Stimulated activated CD8-positive, alpha-beta memory T cell treated with anti-CD3 and anti-CD28 coated beads, Interleukin-2, amount 100 ng/mL, for 1 hour (primary cell): Measurements from ENCODE around the gene ERCC5.

Source experiments
- DNase-seq, 2 donors: peaks; one replicate each; pipeline ENCODE4 v3.0.0-alpha.2; 2020; ENCODE audit warnings: low read depth in 2 of 2

Gene ERCC5

DNA sequence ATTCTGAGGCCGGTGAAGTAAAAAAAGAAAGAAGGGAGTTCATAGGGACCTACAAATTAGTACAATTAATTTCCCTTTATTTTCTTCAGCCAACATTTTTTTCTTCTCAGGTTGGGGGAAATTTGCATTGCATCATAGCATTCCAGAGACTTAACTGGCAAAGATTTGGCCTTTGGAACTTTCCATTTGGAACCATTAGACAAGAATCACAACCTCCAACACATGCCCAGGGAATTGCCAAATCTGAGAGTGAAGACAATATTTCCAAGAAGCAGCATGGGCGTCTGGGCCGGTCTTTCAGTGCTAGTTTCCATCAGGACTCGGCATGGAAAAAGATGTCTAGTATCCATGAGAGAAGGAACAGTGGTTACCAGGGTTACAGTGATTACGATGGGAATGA lies 6.4 kb upstream of the ERCC5 start:
- no peak for DNase-seq

DNA sequence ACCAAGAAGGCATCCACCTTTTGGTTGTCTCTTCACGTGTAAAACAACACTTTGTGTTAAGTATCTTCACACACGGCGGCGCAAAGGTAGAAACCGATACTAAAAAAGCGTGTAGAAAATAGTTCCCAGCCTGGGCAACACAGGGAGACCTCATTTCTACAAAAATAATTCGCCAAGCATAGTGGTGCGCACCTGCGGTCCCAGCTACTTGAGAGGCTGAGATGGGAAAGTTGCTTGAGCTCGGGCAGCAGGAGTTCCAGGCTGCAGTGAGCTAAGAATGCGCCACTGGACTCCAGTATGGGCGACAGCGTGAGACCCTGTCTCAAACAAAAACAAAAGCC lies 573 bp upstream of the ERCC5 start:
- no peak for DNase-seq

DNA sequence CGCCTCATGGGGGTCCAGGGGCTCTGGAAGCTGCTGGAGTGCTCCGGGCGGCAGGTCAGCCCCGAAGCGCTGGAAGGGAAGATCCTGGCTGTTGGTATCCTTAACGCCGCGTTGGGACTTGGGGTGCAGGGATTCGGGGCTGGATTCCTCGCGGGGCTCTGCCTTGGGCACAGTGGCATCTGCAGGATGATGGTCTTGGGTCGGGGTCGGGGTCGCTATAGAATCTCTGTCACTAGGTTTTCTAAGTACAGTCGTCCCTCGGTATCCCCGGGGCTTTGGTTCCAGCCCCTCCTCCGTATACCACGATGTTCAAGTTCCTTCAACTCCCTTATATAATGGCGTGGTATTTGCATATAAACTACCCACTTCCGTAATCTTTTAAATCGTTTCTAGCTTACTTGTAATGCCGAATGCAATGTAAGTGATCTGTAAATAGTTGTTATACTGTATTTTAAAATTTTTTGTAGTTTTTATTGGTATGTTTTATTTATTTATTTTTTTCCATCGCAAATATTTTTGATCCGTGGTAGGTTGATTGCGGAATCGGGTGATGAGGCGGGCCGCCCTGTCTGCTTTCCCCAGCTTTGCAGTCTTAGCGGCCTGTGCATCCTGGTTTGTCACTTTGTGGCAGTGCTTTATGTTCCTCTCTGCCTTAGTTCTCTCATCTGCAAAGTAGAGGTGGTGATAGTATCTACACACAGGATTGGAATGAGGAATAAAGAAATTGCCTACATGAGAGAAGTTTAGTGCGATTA lies 606 bp downstream of the ERCC5 start:
- no peak for DNase-seq

DNA sequence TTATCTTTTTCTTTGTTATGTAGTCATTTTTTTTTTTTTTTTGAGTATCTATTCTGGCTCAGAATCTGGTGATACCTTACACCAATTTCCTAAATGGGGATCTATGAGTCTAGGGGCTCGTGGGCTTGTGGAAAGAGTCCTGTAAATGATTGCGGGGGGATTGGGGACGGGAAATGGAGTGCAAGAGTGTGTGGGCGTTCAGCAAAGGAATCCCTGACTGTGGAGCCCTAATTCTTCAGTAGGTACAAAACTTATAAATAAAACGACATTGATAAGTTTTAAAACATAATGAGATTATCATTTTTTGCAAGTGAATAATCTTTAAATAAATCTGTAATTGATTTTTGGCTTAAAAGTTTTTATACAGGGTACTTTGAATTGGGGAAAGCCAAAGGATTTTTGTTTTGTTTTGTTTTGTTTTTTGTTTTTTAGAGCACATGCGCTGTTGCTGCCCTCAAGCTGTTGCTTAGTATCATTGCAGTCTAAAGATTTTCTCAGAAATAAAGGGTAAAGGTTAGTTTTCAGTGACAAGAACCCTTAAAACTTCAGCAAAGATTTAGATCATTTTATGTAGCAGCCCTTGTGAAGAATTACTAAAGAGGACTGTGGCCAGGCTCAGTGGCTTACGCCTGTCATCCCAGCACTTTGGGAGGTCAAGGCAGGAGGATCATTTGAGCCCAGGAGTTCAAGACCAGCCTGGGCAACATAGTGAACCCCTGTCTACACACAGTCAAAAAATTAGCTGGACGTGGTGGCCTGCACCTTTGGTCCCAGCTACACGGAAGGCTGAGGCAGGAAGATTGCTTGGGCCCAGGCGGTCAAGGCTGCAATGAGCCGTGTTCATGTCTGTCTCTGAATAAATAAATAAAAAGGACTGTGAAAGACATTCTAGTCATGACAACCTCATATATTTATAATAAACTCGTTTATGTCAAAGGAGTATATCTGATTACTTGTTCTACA lies 1.7 kb downstream of the ERCC5 start:
- no peak for DNase-seq

DNA sequence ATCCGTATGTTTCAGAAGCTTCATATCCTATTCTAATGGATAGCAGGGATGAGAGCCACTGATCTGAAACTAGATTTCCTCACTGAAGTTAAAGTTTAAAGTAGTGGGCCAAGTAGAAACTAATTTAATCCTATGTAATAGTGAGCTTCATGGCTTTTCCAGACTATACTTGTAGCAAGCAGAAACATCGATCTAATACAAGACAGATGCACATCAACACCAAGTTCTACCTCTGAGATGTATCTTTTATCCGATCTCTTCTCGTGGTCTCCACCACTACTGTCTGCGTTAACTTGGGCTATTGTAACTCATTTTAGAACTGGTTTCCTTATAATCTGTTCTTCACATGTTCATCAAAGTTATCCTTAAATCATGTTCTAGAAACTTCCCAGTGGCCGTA lies 3.1 kb downstream of the ERCC5 start:
- no peak for DNase-seq

DNA sequence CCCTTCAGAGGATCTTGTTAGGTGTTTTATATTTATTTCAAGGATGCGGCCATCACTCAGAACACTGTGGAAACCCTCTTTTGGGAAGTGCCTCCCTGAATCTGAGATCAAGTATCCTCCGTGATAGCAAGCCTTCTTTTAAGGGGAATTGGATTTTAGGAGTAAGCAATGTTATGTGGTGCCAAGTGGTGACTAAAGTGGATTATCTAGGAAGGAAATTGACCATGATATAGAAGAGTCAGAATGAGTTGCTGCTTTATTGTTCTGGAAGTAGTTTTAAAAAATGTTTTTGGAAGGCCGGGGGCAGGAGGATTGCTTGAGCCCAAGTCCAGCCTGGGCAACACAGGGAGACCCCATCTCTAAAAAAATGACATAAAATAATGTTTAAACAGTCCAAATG lies 6.7 kb downstream of the ERCC5 start:
- no peak for DNase-seq

DNA sequence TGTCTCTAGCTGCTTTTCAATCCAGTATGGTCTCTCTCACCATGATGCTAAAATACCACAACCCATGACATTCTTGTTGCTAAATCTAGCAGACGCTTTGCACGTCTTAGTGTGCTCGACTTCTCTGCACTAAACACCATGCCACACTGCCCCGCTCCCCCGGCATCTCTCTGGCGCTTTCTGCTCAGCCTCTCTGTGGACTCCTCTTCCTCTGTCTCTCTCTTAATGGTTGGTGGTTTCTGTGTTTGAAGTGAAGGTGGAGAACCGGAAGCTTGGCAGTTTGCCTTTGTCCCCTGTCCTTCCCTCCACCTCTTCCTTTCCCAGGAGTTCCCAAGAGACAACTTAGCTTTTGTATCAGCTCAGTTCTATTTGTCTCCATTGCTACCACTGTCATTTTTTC lies 8.8 kb downstream of the ERCC5 start:
- no peak for DNase-seq

DNA sequence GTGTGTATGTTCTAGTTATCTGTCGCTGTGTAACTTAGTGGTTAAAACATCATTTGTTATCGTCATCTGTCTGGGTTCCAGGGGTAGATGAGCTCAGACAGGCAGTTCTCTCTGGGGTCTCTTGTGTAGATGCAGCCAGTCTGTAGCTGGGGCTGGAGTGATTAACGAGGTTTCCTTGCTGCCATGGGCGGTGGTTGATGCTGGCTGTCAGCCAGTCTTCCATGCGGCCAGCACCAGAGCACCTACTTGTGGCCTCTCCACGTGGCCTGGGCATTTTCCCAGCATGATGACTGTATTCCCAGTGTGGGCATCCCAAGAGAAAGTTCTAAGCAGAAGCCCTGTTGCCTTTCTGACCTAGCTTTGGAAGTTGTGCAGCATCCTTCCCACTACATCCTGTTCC lies 10.7 kb downstream of the ERCC5 start:
- DNase-seq = no peak

DNA sequence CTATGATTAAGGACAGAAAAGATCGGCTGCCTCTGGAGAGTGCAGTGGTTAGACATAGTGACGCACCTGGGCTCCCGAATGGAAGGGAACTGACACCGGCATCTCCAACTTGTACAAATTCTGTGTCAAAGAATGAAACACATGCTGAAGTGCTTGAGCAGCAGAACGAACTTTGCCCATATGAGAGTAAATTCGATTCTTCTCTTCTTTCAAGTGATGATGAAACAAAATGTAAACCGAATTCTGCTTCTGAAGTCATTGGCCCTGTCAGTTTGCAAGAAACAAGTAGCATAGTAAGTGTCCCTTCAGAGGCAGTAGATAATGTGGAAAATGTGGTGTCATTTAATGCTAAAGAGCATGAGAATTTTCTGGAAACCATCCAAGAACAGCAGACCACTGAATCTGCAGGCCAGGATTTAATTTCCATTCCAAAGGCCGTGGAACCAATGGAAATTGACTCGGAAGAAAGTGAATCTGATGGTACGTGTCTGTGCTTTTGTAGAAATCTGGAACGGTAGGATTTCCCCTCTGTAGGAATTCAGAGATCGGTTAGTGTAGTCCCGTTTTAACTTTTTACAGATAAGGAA lies 16.9 kb downstream of the ERCC5 start:
- DNase-seq = no peak

DNA sequence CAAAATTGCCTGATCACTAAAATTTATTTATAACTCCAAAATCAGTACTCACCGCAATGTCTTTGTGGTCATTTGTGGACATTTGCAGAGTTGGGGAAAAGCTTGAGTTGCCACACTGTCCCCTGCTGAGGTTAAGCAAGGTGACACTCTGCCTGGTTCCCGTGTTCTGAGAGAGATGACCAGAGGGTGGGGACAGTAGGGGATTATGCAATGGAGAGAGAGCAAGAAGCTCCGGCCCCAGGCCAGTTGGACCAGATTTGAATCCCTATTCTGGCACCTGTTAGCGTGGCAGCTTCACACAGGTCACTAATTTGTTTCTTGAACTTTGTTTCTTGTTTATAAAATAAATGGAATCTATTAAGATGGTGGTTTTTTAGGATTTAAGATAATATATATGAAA lies 17.8 kb downstream of the ERCC5 start:
- no peak for DNase-seq

DNA sequence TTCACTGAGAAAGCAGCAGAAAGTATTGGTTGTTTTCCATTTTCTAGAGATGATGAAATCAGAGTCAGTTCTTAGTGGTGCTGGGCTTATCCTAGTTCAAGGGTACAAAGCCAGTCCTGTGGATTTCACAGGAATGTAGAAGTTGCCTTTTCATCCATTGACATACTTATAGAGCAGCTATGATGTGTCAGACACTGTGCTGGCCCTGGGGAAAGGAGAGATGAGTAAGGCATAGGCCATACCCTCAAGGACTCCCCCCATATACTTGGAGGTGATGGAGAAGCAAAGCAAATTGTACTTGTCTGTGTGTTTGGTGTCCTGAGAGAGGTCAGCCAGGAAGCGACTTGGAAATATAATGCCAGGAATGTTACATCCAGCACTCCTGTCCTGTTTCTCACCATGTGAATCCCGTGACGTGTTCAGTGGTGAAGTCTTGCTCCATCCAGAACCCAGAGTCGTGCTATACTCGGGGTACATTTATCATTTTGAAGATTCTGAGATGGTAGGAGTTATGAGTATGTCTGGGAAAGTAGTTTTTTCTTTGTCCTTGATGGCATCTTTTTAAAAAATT lies 22.6 kb downstream of the ERCC5 start:
- no peak for DNase-seq

DNA sequence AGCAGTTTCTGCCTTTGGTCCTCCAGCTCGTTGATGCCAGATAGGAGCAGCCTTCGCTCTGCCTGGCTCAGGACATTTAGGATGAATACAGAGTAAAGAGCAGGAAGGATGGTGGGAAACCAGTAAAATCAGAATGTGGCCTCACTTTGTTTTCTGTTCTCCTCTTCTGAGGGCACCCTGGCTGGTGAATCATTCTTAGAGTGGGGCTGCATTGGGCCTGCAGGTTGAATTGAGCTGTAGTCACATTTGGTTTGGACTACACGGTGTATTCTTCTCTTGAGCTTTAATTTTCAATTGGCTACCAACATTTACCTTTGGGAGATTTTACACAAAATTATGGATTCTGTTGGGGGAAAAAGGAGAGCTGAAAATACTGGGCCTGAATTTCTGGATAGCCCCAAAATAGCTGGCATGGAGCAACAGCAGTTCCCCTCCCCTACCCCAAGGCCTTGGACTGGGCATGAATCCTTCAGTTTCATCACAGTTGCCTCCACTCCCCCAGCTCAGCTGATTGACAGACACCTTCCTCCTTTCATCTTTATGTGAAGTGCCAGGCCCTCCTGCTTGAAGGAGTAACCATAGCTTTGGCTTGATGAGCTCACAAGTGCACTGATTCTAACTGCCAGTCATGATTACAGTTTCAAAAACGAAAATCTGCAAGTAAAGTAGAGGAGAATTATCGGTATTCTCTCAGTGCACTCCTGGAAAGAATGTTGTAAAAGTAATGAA lies 24.3 kb downstream of the ERCC5 start:
- no peak for DNase-seq

DNA sequence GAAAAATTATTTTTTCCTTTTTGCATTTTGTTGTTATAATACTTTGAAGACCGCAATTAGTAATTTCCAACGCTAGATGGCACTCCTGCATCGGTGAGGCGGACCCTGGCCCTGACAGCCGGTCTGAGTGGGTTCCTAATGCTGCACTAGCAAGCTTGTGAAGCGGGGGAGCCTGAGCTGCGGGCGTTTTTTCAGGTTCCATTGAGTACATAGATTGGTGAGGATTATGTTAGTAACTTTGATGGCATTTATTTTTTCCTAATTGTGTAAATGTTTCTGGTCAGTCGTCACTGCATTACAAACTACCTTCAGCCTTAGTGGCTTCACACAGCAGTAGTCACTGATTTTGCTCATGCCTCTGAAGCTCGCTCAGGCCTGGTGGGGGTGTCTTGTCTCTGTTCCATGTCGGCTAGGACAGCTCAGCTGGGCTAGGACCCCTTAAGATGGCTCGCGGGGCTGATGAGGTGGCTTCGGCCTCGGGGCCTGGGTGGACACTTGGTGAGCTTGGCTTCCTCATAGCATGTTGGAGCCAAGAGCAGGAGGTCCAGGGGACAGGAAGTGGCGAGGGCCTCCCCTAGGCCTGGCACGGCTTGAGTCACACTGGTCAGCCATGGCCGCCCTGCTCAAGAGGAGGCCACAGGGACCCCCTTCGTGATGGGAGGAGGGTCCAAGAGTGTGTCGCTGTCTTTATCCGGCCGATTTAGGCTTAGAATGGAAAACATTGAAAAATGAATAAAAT lies 25.0 kb downstream of the ERCC5 start:
- peak in 1 of 2 donors; percentile 19 for DNase-seq

DNA sequence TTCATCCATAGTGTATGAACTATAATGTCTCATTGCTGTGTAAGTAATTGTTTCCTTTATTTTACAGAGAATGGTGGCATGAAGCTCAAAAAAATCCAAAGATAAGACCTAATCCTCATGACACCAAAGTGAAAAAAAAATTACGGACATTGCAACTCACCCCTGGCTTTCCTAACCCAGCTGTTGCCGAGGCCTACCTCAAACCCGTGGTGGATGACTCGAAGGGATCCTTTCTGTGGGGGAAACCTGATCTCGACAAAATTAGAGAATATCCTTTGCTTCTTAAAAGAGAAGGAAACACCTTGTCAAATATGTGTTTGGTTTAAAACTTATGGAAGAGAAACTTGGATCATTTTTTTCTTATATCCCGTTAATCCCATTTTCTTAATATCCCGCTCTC lies 26.3 kb downstream of the ERCC5 start:
- DNase-seq = no peak

DNA sequence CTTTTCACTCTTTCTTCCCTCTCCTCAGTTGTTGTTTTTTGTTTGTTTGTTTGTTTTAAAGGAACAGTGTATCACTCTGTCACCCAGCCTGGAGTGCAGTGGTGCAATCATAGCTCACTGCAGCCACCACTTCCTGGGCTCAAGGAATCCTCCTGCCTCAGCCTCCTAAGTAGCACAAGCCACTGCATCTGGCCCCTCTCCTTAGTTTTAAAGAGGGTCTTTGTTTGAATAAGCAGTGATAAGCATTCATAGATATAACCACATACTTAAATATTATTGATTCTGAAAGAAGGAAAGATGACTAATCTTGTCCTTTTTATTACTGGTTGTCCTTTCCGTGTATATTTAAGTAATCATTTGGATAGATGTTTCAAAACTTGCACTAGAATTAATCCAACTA lies 26.7 kb downstream of the ERCC5 start:
- DNase-seq = no peak

DNA sequence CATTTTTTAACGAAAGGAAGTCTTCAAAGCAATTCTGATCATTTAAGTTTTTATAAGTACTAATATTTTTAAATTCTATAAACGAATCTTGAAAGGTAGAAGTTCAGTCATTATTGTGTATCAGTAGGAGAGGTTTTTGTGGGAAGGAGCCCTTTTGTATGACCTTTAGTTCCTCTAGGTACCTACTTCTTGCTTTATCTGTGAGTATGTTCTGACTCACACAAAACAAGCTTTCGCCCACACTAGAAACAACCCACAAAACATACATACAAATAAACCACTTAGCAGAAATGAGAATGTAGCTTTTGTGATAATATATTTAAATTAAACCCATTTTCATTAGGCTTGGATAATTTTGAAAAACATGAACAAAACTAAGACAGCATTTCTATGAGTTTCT lies 27.8 kb downstream of the ERCC5 start:
- DNase-seq = no peak

DNA sequence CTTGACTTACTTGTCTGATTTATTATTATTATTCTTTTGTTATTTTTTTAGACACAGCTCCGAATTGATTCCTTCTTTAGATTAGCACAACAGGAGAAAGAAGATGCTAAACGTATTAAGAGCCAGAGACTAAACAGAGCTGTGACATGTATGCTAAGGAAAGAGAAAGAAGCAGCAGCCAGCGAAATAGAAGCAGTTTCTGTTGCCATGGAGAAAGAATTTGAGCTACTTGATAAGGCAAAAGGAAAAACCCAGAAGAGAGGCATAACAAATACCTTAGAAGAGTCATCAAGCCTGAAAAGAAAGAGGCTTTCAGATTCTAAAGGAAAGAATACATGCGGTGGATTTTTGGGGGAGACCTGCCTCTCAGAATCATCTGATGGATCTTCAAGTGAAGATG lies 29.4 kb downstream of the ERCC5 start:
- DNase-seq = no peak

DNA sequence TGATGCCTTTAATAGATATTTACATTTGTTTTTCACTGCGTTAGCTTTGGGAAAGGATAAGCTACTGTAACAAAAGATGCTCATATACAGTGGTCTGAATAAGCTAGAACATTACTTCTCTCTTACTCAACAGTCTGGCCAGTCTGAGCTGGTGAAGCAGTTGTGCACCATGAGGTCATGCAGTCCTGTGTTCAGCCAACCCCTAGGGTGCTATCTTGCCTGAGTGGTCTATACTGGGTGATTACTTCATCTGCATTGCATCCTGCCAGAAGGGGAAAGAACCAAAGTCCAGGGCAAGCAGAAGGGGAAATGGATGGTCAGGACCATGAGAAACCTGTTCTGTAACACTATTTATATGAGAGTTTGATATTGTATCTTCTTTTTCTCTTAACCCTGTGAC lies 31.5 kb downstream of the ERCC5 start:
- no peak for DNase-seq

DNA sequence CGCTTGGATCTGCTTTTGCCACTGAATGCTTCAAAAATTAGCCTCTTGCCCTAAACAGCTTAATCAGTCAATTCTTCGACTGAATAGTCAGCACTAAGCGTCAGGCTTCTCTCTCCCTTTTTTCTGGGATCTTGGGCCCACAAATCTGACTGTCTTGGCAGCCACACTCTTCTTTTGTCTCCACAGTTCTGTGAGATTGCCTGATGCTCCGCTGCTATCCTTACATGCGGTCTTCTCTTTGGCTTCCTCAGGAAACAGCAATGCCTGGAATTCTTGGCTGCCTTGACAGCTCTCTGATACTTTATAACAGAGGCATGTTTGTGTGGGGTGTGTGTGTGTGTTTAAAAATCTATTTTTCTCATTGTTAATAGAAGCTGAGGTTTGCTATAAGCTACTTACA lies 32.6 kb downstream of the ERCC5 start:
- no peak for DNase-seq

DNA sequence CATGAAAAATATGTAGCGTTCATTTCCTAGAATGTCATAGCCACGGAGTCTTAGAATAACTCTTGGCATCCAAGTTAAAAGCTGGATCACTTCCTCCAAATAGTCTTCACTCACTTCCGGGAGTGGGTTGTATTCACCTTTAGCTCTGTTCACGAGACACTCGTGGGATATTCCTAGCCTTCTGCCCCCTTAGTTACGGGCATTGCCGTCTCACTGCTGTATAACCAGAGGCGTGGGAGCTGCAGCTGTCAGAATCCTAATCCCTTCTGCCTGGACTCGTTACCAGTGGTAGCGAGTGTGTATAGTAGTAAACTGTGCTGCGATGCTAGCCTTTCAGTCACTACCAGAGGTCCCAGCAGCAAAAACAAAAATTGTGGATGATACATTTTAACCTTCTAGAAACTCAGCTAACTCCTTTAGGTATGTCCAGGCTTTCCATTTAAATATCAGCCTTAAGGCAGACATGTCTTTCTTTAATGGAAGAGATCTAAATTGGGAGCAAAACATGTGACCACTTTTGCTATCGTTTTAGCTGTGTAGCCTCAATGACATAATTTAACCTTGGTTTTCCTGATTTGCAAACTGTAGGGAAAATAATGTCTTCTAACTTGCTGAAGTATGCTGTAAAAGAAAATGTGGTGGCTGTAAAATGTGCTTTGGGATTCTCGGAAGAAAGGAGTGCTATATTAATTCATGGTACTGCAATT lies 34.1 kb downstream of the ERCC5 start:
- no peak for DNase-seq
